GM03348 (cell line): ENCODE results near the gene TRAPPC3L.

ENCODE experiments used
- DNase-seq: peaks from one replicate; pipeline ENCODE4 v3.0.0; 2012; ENCODE audit warnings: low spot score

Gene TRAPPC3L

DNA sequence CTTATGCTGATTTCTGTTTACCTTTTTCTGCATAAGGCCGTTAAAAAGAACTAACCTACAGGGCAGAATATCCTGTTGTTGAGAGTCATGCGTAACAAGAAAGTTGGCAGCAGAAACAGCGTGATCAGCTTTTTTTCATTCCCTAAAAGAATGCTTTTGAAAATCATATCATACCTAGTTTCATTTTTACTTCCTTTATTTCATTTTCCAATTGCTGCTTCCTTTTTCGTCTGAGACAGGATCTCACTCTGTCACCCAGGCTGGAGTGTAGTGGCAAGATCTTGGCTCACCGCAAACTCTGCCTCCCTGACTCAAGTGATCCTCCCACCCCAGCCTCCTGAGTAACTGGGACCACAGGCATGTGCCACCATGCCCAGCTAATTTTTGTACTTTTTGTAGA lies 80.2 kb downstream of the TRAPPC3L start:
- DNase-seq: no peak

- no peak for DNase-seq
Measured at GRCh38 chr6:116463301-116463700, 82.2 kb downstream of the TRAPPC3L start.

- DNase-seq: peak; percentile 66
Measured at GRCh38 chr6:116461932-116462885, 83.3 kb downstream of the TRAPPC3L start.

DNA sequence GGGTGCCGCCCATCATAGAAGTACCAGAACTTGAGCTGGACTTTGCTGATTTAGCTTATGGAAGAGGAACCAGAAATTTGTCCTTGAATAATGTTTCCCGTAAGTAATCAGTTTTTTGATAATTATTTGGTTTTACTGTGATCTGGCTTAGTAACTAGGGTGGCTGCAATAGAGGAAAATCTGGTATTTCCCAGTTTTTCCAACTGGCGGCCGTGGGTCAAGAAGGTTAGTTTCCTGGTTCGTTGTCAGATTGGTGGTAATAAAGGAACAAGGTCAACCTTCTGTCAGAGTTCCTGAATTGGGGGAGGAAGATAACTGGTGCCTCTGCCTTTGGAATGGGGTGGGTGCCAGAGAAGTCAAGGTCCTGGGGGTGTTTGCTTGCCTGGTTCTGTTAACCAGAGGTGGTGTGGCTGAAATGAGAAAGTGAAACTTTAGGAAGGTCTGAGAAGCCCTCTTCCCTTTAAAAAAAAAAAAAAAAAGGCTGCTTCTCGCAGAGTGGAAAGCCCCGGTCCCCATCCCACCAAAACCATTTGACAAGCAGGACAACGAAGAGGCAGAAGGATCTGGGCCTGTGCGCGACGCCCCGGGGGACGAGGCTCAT lies 84.1 kb downstream of the TRAPPC3L start, which contains the start of gene CALHM6:
CALHM6 (plus strand) TSS at position 45 of the 601 bp plus-strand sequence; CDS start at position 600, 555 bp downstream.
- DNase-seq: no peak

DNA sequence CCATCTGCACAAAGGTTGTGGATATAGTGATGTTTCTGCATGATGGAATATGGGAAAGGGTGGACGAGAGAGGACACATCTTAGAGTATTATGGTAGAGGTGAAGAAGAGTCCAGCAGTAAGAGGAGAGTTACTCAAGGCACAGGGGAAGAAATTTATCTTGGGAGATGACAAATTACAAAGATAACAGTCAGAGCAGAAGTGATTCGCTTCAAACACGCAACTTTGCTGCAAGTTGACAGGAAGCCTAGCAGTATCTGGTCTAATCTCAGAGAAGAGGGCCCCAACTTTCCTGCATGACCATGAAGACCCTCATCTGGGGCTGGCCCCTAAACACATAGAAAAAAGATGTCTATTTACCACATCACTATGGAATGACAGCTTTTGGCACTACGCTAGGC lies 85.6 kb downstream of the TRAPPC3L start:
- no peak for DNase-seq

DNA sequence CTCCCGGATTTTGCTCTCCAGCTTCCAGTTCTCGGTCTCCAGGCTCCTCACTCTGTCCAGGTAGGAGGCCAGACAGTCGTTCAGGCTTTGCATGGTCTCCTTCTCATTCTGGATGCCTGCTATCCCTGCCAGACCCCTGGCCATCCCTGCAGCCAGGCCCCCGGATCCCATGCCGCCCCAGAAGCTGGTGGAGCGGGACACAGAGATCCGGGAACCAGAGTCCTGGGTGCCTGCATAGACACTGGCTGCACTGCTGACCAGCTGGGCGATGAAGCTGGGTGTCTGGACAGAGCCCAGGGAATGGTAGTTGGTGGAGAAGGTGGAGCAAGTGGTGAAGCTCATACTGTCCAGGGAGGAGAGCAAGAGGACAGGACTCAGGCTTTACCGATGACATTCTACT lies 87.2 kb downstream of the TRAPPC3L start:
- no peak for DNase-seq

DNA sequence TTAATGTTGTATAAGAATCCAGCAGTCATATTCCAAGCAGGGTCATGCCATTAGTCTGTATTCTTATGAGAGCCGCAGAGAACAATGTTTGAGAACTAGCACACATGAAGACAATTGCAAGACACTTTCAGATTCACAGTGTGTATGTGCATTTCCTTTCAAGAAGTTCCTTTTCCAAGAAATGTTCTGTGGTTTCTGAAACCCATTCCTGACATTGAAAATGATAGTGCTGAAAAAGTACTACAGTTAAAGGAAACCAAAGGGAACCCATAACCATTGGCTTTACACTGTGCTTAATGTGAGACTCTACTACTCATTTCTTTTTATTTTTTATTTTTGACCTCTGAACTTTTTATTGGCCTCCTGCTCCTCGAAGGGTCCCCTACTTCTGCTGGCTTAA lies 88.6 kb downstream of the TRAPPC3L start:
- no peak for DNase-seq

- no peak for DNase-seq
Measured at GRCh38 chr6:116456106-116456505, 89.4 kb downstream of the TRAPPC3L start.

DNA sequence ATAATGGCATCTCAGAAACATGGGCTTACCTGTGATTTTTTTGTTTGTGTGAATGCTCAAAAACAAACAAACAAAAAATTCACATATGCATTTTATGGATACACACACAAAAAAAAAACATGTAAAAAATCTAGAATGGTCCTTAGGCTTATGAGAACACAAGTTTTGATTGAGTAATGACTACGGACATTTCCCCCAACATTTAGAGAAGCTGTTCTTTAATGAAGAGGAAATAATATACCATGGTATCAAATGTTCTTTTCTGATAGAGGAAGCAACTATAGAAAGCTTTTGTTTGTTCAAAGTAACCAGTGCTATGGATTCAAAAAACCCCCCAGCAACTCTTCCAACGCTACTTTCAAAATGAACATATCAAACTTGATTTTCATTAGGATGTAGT lies 93.0 kb downstream of the TRAPPC3L start:
- DNase-seq: no peak

DNA sequence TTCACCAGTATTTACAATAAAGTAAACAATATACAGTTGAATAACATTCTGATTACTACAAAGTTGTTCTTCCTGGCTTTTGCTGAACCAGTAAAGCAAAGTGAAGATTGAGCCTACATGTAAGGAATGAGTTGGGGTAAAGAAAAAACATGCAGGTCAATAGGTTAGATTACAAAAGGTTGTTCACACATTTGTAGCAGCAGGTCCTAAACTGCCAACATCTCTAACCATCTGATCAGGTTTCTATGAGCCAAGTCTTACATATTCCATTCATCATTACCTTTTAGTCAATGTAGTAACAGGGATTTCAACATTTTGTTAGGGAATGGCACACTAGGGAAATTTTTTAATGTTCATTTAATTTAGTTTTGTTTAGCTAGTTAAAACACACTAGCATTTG lies 93.6 kb downstream of the TRAPPC3L start:
- DNase-seq: no peak

- DNase-seq: no peak
Measured at GRCh38 chr6:116450769-116451740, 94.4 kb downstream of the TRAPPC3L start.

GRCh38 chr6:116450185-116450710 lies 95.2 kb downstream of the TRAPPC3L start:
- no peak for DNase-seq

- no peak for DNase-seq
Measured at GRCh38 chr6:116449565-116449964, 95.9 kb downstream of the TRAPPC3L start.

DNA sequence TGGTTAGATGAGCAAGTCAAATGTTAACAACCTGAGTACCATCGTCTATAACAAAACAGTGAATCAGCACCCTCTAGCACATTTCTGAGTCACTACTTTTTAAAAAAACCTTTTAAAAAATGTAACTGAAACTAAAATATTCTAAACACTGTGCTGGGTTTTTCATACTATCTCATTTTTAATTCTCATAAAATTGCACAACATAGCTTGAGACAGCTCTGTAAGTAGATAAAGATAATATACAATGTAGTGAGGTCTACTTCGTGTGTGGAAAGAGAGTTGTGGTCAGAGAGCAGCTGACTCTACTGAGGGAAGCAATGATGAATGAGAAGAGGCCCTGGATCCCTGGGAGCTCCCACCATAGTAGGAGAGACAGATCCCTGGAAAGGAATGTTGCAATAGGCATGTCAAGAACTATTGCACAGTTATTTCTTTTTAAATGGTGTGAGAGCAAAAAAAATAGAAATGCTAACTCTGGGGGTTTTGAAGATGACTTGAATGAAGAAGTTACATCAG lies 97.9 kb downstream of the TRAPPC3L start:
- peak; percentile 86 for DNase-seq

DNA sequence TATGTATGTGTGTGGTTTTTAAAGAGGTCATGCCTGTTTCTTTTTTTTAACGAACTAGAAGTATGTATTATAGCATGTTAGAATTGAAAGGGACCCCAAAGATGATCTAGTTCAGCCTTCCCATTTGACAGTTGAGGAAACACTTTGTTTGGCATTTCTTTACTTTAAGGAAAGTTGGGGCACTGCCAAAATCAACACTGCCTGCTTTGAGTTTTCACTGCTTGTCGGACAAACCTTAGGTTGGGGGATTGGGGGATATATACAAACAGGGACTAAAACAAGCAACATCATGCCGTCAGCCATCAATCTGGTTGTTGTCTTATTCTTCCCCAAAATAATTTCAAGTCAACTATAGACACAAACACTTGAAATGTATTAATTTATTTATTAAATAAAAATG lies 98.4 kb downstream of the TRAPPC3L start:
- no peak for DNase-seq

DNA sequence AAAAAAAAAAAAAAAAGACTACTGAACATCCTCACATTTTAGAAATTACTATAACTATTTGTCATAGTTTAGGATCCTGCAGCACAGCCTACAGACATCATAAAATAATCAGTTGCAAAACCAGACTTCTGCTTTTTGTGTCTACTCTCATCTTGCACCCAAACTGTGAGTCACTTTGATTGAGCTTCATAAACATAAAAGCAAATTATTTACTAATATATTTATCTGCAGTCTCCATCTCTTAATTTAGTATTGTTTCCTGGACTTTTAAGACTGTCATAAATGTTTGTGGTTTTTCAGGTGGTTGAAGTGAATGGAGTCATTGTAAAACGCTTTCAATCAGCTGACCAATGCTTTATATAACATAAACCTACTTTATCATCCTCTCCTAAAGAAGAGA lies 99.1 kb downstream of the TRAPPC3L start:
- DNase-seq: peak; percentile 39

DNA sequence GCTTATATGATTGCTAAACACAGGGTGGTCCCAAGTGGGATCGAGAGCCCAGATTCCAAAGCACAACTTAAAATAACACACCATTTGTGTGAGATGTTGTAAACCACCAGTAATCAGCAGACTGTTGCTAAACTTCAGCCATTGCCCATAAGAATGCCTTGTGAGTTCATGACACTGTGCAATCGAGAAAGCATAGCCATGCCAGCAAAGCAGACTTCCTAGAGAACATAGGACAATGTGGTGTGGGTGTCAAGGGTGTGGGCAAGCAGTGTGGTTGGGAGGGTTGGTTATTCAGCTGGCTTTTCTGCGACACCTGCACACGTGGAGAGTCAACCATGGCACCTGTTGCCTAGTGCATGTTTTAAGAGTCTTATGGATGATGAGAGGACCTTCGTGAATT lies 100.4 kb downstream of the TRAPPC3L start:
- DNase-seq: no peak
